Upper lobe of left lung (tissue), 4 donors: ENCODE measurements around the gene XPNPEP3.

Experiments used
- POLR2A ChIP-seq, 4 donors: fragments of 450-650 bp; IDR thresholded peaks; one replicate each; pipeline ENCODE4 v1.5.1; 2016 to 2017; ENCODE audit warnings: antibody characterized with exemption in 4 of 4, mild to moderate bottlenecking in 2 of 4
- TF ChIP-seq, protein P1 (sequence below), 6 experiments: fragments of 450-650 bp in 4 of 6; fragments of 200-600 bp in 2 of 6; sonication (generic) in 2 of 6; IDR thresholded peaks; one replicate each; pipeline ENCODE4 v1.5.1; 2016 to 2019; ENCODE audit warnings: antibody characterized with exemption in 6 of 6

DNA sequence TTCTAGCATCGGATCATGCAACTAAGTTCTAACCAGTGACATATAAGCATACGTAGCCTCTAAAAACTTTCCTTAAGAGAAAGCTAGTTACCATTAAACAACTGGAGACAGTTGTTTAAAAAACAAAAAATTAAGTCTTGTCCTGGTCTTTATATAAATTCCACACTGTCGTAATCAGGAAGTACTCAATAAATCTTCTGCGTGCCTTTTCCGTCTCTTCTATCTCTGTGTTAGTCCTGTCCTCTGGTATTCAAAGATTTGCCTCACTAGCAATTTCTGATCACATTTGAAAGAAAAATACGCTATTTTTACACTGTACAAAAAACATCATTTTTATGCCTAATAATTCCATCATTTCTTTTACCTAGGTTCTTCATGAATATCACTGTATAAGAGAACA lies 27.8 kb upstream of the XPNPEP3 start:
- TF ChIP-seq, protein P1, sequence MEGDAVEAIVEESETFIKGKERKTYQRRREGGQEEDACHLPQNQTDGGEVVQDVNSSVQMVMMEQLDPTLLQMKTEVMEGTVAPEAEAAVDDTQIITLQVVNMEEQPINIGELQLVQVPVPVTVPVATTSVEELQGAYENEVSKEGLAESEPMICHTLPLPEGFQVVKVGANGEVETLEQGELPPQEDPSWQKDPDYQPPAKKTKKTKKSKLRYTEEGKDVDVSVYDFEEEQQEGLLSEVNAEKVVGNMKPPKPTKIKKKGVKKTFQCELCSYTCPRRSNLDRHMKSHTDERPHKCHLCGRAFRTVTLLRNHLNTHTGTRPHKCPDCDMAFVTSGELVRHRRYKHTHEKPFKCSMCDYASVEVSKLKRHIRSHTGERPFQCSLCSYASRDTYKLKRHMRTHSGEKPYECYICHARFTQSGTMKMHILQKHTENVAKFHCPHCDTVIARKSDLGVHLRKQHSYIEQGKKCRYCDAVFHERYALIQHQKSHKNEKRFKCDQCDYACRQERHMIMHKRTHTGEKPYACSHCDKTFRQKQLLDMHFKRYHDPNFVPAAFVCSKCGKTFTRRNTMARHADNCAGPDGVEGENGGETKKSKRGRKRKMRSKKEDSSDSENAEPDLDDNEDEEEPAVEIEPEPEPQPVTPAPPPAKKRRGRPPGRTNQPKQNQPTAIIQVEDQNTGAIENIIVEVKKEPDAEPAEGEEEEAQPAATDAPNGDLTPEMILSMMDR (IDR thresholded peaks at IDR 0.05): no peak
- no peak for TF ChIP-seq POLR2A (IDR thresholded peaks at IDR 0.05)
